HG02759 (cell line): ENCODE results near the gene ZNRD2.

Experiments
- ATAC-seq: cut with Tn5 transposase; IDR thresholded peaks from one replicate; pipeline ENCODE4 v1.9.1; 2021; ENCODE audit warnings: mild to moderate bottlenecking, moderate library complexity; ENCODE audit not compliant: unreplicated experiment

Gene ZNRD2

GRCh38 chr11:65606876-65607613 is 36.8 kb downstream of the ZNRD2 start:
- no peak for ATAC-seq

- ATAC-seq = no peak
Measured at GRCh38 chr11:65607614-65608426, 37.5 kb downstream of the ZNRD2 start.

GRCh38 chr11:65609229-65609628 is 39.0 kb downstream of the ZNRD2 start:
- ATAC-seq = no peak

- ATAC-seq = no peak
Measured at GRCh38 chr11:65609665-65610064, 39.4 kb downstream of the ZNRD2 start.

GRCh38 chr11:65610404-65610803 is 40.1 kb downstream of the ZNRD2 start:
- ATAC-seq = no peak

GRCh38 chr11:65611028-65611757 is 40.9 kb downstream of the ZNRD2 start:
- no peak for ATAC-seq

- ATAC-seq = no peak
Measured at GRCh38 chr11:65611758-65612603, 41.7 kb downstream of the ZNRD2 start.

GRCh38 chr11:65612691-65613090 is 42.4 kb downstream of the ZNRD2 start:
- ATAC-seq = no peak

- ATAC-seq = no peak
Measured at GRCh38 chr11:65613091-65613928, 43.0 kb downstream of the ZNRD2 start.

- ATAC-seq = peak; percentile 73
Measured at GRCh38 chr11:65615229-65615949, 45.1 kb downstream of the ZNRD2 start, which contains the start of gene PCNX3. PCNX3 (plus strand) TSS chr11:65615776; CDS start chr11:65616312, 536 bp downstream.

- peak; percentile 16 for ATAC-seq
Measured at GRCh38 chr11:65615950-65616574, 45.8 kb downstream of the ZNRD2 start.

- no peak for ATAC-seq
Measured at GRCh38 chr11:65616575-65617001, 46.3 kb downstream of the ZNRD2 start.

GRCh38 chr11:65617136-65617850 is 47.0 kb downstream of the ZNRD2 start:
- ATAC-seq = no peak

GRCh38 chr11:65617990-65618751 is 47.9 kb downstream of the ZNRD2 start:
- no peak for ATAC-seq

- no peak for ATAC-seq
Measured at GRCh38 chr11:65618763-65619162, 48.5 kb downstream of the ZNRD2 start.

GRCh38 chr11:65619281-65619928 is 49.1 kb downstream of the ZNRD2 start:
- no peak for ATAC-seq

- ATAC-seq = no peak
Measured at GRCh38 chr11:65620666-65621065, 50.4 kb downstream of the ZNRD2 start.
